T-helper 1 cell treated with Interleukin-12 subunit alpha and Interleukin-12 subunit beta and Interleukin-4 antibody, amounts not matched to agents 30 μg/mL and 1 μg/mL, for 36 hours (primary cell): Measurements from ENCODE around the gene LRP4.

Experiments used
- H3K27ac Mint-ChIP-seq: one replicate; pipeline ENCODE4 v1.8.0; 2021; ENCODE audit warnings: mild to moderate bottlenecking, mixed read lengths
- H3K27me3 Mint-ChIP-seq: one replicate; pipeline ENCODE4 v1.8.0; 2021; ENCODE audit warnings: low read depth, mixed read lengths
- H3K36me3 Mint-ChIP-seq: one replicate; pipeline ENCODE4 v1.8.0; 2021; ENCODE audit warnings: low read depth, mixed read lengths
- H3K4me1 Mint-ChIP-seq: one replicate; pipeline ENCODE4 v1.8.0; 2021; ENCODE audit warnings: low read depth, mixed read lengths
- H3K4me3 Mint-ChIP-seq: one replicate; pipeline ENCODE4 v1.8.0; 2021; ENCODE audit warnings: mild to moderate bottlenecking, moderate library complexity, mixed read lengths
- H3K9me3 Mint-ChIP-seq: one replicate; pipeline ENCODE4 v1.8.0; 2021; ENCODE audit warnings: mixed read lengths

Gene LRP4

GRCh38 chr11:46858920-46859546 lies 59.3 kb downstream of the LRP4 start:
- Mint-ChIP-seq H3K4me1 (no peaks in the 10 kb centered on the region), H3K36me3 (no peaks in the 10 kb centered on the region), H3K27me3 (peaks cover 11% of the 10 kb centered on the region), H3K27ac (no peak overlapping the region), H3K9me3 (no peaks in the 10 kb centered on the region), H3K4me3 (no peak overlapping the region)

DNA sequence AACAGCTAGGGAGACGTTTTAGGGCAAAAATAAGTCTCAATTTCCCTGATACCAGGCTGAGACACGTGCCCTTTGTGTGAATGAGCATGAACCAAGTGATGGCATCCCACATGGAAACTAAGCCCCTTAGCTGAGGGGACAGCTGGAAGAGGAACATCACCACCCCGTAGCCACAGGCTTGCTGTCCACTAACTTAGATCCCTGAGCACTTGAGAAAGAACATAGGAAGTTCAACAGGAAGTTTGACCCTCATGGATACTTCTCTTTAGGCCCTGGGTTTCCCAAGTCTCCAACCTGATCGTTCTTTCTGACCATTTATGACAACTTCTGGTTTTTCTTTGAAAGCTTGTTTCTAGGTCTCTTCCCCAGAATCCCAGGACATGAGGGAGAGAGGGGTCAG lies 60.7 kb downstream of the LRP4 start:
- peaks cover 7% of the 10 kb centered on the region for H3K27me3 Mint-ChIP-seq
- no peaks in the 10 kb centered on the region for H3K4me1 Mint-ChIP-seq
- no peaks in the 10 kb centered on the region for H3K9me3 Mint-ChIP-seq
- no peaks in the 10 kb centered on the region for H3K36me3 Mint-ChIP-seq
- H3K27ac Mint-ChIP-seq = no peak overlapping the region
- no peak overlapping the region for H3K4me3 Mint-ChIP-seq

GRCh38 chr11:46856605-46857343 lies 61.6 kb downstream of the LRP4 start:
- Mint-ChIP-seq H3K27me3 (peaks cover 3% of the 10 kb centered on the region), H3K9me3 (no peaks in the 10 kb centered on the region), H3K4me3 (no peak overlapping the region), H3K27ac (no peak overlapping the region), H3K4me1 (no peaks in the 10 kb centered on the region), H3K36me3 (no peaks in the 10 kb centered on the region)

DNA sequence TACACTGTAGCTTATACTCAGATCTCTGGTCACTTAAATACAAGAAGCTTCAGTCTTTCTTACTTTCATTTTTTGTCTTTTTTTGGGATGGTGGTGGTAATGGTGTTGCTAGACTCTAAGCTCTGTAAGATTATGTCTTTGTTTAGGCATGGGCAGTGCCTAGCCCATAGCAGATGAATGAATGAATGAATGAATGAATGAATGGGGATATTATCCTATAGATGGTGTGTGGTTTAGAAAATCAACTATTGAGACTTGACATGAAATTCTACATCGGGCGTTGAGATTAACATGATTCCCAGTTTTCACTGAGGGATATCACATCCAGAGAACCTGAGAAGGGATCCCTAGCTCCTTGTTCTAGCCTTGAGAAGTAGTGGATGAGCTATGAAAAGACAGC lies 62.5 kb downstream of the LRP4 start:
- no peak overlapping the region for H3K4me3 Mint-ChIP-seq
- H3K27me3 Mint-ChIP-seq = peaks cover 3% of the 10 kb centered on the region
- H3K36me3 Mint-ChIP-seq = no peaks in the 10 kb centered on the region
- H3K27ac Mint-ChIP-seq = no peak overlapping the region
- no peaks in the 10 kb centered on the region for H3K4me1 Mint-ChIP-seq
- no peaks in the 10 kb centered on the region for H3K9me3 Mint-ChIP-seq

GRCh38 chr11:46855167-46855566 lies 63.2 kb downstream of the LRP4 start:
- Mint-ChIP-seq H3K9me3 (no peaks in the 10 kb centered on the region), H3K27ac (no peak overlapping the region), H3K4me1 (no peaks in the 10 kb centered on the region), H3K27me3 (no peaks in the 10 kb centered on the region), H3K4me3 (no peak overlapping the region), H3K36me3 (no peaks in the 10 kb centered on the region)

DNA sequence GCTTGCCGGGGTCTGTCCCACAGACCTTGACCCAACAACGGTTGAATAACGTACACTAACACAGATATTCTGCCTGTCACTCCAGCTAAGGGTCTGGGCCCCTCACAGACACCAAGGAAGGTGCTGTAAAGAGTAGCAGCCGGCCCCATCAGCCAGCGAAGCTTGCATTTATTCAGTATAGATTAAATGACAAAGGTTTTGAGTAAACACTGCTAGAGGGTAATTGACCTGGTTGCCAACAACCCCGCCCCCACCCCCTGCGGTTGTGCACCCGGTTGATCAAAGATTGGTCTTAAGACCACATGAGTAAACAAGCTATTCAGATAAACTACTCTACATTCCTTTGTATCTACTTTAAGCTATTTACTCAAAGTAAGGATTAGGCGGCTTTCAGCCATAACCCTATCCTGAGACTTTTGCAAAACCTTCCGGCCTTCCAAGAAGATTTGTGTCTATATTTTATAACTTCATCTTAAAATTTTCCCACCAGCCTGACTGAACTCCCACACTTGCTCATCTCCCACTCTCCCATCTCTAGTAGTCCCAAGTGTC lies 67.4 kb downstream of the LRP4 start:
- Mint-ChIP-seq H3K9me3 (no peaks in the 10 kb centered on the region), H3K36me3 (no peaks in the 10 kb centered on the region), H3K27ac (no peak overlapping the region), H3K4me3 (no peak overlapping the region), H3K4me1 (peaks cover 9% of the 10 kb centered on the region), H3K27me3 (peaks cover 8% of the 10 kb centered on the region)

- Mint-ChIP-seq H3K4me3 (no peak overlapping the region), H3K36me3 (no peaks in the 10 kb centered on the region), H3K4me1 (peaks cover 15% of the 10 kb centered on the region), H3K27ac (no peak overlapping the region), H3K27me3 (peaks cover 8% of the 10 kb centered on the region), H3K9me3 (no peaks in the 10 kb centered on the region)
Measured at GRCh38 chr11:46849631-46850030, 68.7 kb downstream of the LRP4 start.

- Mint-ChIP-seq H3K36me3 (peaks cover 1% of the 10 kb centered on the region), H3K4me3 (peak overlapping the region; percentile 96), H3K4me1 (peaks cover 35% of the 10 kb centered on the region)
Measured at GRCh38 chr11:46846510-46846830, 71.9 kb downstream of the LRP4 start.

GRCh38 chr11:46845740-46846509 lies 72.4 kb downstream of the LRP4 start, which contains the start of gene CKAP5:
Gene CKAP5, minus strand, starts transcription at chr11:46846280. Its CDS starts 25,049 bp downstream, at chr11:46821231.
- Mint-ChIP-seq H3K4me3 (peak within 1 kb of the TSS; percentile 96), H3K4me1 (peaks cover 35% of the 10 kb centered on the region), H3K27ac (peak within 1 kb of the TSS; percentile 96), H3K36me3 (peaks cover 1% of the 10 kb centered on the region), H3K27me3 (peaks cover 8% of the 10 kb centered on the region), H3K9me3 (no peaks in the 10 kb centered on the region)

More at GRCh38 chr11:46846510-46846830, 71.9 kb downstream of the LRP4 start:
- H3K27me3 Mint-ChIP-seq = peaks cover 8% of the 10 kb centered on the region
- H3K9me3 Mint-ChIP-seq = no peaks in the 10 kb centered on the region
- H3K27ac Mint-ChIP-seq = peak overlapping the region; percentile 96

- peaks cover 8% of the 10 kb centered on the region for H3K27me3 Mint-ChIP-seq
- H3K36me3 Mint-ChIP-seq = peaks cover 1% of the 10 kb centered on the region
- peaks cover 35% of the 10 kb centered on the region for H3K4me1 Mint-ChIP-seq
- H3K27ac Mint-ChIP-seq = peak overlapping the region; percentile 84
- no peaks in the 10 kb centered on the region for H3K9me3 Mint-ChIP-seq
- peak overlapping the region; percentile 89 for H3K4me3 Mint-ChIP-seq
Measured at GRCh38 chr11:46845440-46845739, 73.0 kb downstream of the LRP4 start.

- Mint-ChIP-seq H3K4me1 (peaks cover 39% of the 10 kb centered on the region), H3K9me3 (no peaks in the 10 kb centered on the region), H3K36me3 (peaks cover 1% of the 10 kb centered on the region), H3K27ac (no peak overlapping the region), H3K4me3 (no peak overlapping the region), H3K27me3 (no peaks in the 10 kb centered on the region)
Measured at GRCh38 chr11:46840116-46840515, 78.2 kb downstream of the LRP4 start.

- Mint-ChIP-seq H3K4me1 (peaks cover 28% of the 10 kb centered on the region), H3K27me3 (no peaks in the 10 kb centered on the region), H3K4me3 (no peak overlapping the region), H3K36me3 (no peaks in the 10 kb centered on the region), H3K27ac (no peak overlapping the region), H3K9me3 (no peaks in the 10 kb centered on the region)
Measured at GRCh38 chr11:46838501-46838900, 79.8 kb downstream of the LRP4 start.

DNA sequence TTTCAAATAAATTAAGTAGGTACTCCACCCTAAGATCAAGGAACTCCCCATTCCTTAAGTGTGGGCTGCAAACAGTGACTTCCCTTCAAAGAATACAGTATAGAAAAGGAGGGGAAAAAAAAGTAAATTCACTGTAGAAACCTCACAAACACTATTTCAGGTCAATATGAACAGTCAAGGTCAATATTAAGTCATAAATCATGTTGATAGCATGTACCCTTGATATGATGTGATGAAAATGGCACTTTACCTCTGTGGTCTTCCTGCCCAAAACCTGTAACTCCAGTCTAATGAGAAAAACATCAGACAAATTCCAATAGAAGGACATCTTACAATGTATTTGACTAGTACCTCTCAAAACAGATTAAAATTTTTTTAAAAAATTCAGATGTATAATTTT lies 80.5 kb downstream of the LRP4 start:
- Mint-ChIP-seq H3K27ac (no peak overlapping the region), H3K36me3 (peaks cover 2% of the 10 kb centered on the region), H3K4me1 (peaks cover 25% of the 10 kb centered on the region), H3K4me3 (no peak overlapping the region), H3K27me3 (no peaks in the 10 kb centered on the region), H3K9me3 (no peaks in the 10 kb centered on the region)

DNA sequence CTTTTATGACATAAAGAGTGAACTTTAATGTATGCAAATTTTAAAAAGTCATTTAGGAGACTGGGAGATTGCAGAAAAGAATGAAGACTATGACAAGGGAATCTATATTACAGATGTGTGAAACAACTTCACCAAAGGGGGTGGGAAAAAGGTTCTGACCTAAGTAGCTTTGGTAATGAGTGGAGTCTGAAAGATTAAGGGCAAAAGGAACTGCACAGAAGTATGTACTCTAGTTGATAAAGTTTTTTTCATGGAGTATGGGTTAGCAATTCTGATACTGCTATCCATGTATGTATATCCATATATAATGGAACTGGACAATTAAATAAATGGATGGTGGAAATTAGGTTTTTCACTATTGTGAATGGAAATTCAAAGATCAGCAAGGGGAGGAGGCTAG lies 81.5 kb downstream of the LRP4 start:
- H3K27ac Mint-ChIP-seq = no peak overlapping the region
- H3K4me1 Mint-ChIP-seq = peaks cover 20% of the 10 kb centered on the region
- no peaks in the 10 kb centered on the region for H3K27me3 Mint-ChIP-seq
- H3K9me3 Mint-ChIP-seq = no peaks in the 10 kb centered on the region
- H3K36me3 Mint-ChIP-seq = peaks cover 3% of the 10 kb centered on the region
- H3K4me3 Mint-ChIP-seq = no peak overlapping the region

DNA sequence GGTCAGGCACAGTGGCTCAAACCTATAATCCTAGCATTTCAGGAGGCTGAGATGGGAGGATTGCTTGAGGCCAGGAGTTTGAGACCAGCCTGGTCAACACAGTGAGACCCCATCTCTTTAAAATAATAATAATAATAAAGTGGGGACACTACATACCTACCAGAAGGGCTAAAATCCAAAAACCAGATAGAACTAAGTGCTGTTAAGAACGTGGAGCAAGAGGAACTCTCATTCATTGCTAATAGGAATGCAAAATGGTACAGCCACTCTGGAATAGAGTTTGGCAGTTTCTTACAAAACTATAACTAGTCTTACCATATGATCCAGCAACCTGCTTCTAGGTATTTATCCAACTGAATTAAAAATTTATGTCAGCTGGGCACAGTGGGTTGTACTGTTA lies 81.9 kb downstream of the LRP4 start:
- no peak overlapping the region for H3K4me3 Mint-ChIP-seq
- H3K4me1 Mint-ChIP-seq = peaks cover 20% of the 10 kb centered on the region
- no peak overlapping the region for H3K27ac Mint-ChIP-seq
- H3K9me3 Mint-ChIP-seq = no peaks in the 10 kb centered on the region
- H3K27me3 Mint-ChIP-seq = no peaks in the 10 kb centered on the region
- H3K36me3 Mint-ChIP-seq = peaks cover 3% of the 10 kb centered on the region
